ENCODE measurements around the gene TRPM3.

Gene TRPM3

GRCh38 chr9:71112866-71113265 is 8.6 kb downstream of the TRPM3 start:
- TF ChIP-seq TCF4 (CRISPR knock-in tag; IDR thresholded peaks at IDR 0.05; ENCODE audit: borderline replicate concordance) (no peak), OSR1 (CRISPR knock-in tag; IDR thresholded peaks at IDR 0.05) (no peak), TSHZ2 (CRISPR knock-in tag; IDR thresholded peaks at IDR 0.05) (no peak), POU6F1 (CRISPR knock-in tag; IDR thresholded peaks at IDR 0.05; ENCODE audit: borderline replicate concordance, low read depth) (no peak), TOX (CRISPR knock-in tag; IDR thresholded peaks at IDR 0.05; ENCODE audit: borderline replicate concordance) (no peak), CSDC2 (CRISPR knock-in tag; IDR thresholded peaks at IDR 0.05) (no peak), ESRRG (CRISPR knock-in tag; IDR thresholded peaks at IDR 0.05) (no peak), ARNTL (CRISPR knock-in tag; IDR thresholded peaks at IDR 0.05; ENCODE audit: borderline replicate concordance, low read depth) (no peak), ZFP3 (CRISPR knock-in tag; IDR thresholded peaks at IDR 0.05) (no peak), PATZ1 (CRISPR knock-in tag; IDR thresholded peaks at IDR 0.05; ENCODE audit: borderline replicate concordance) (no peak), ZC3H10 (CRISPR knock-in tag; IDR thresholded peaks at IDR 0.05) (no peak), ZNF70 (CRISPR knock-in tag; IDR thresholded peaks at IDR 0.05) (no peak), RARB (CRISPR knock-in tag; IDR thresholded peaks at IDR 0.05) (no peak), ISL1 (CRISPR knock-in tag; IDR thresholded peaks at IDR 0.05) (no peak), GLIS3 (CRISPR knock-in tag; IDR thresholded peaks at IDR 0.05) (no peak), ZNF565 (CRISPR knock-in tag; conservative IDR thresholded peaks at IDR 0.05; ENCODE audit: low read depth) (no peak), BACH2 (CRISPR knock-in tag; IDR thresholded peaks at IDR 0.05; ENCODE audit: borderline replicate concordance) (no peak)
- ATAC-seq, result no peak

GRCh38 chr9:71108937-71109336 is 12.5 kb downstream of the TRPM3 start:
- no peak for ATAC-seq
- TF ChIP-seq GLIS3 (CRISPR knock-in tag; IDR thresholded peaks at IDR 0.05), result no peak

- TF ChIP-seq PPARA (CRISPR knock-in tag; IDR thresholded peaks at IDR 0.05; ENCODE audit: borderline replicate concordance) (no peak), GLIS3 (CRISPR knock-in tag; IDR thresholded peaks at IDR 0.05) (no peak), ARNTL (CRISPR knock-in tag; IDR thresholded peaks at IDR 0.05; ENCODE audit: borderline replicate concordance, low read depth) (no peak)
- no peak for ATAC-seq
Observed at GRCh38 chr9:71106992-71107391, 14.4 kb downstream of the TRPM3 start.

GRCh38 chr9:71105192-71105591 is 16.2 kb downstream of the TRPM3 start:
- no peak for ATAC-seq
- TF ChIP-seq ZFP3 (CRISPR knock-in tag; IDR thresholded peaks at IDR 0.05), result no peak
- TF ChIP-seq POU6F1 (CRISPR knock-in tag; IDR thresholded peaks at IDR 0.05; ENCODE audit: borderline replicate concordance, low read depth), result no peak
- no peak for TF ChIP-seq ZNF70 (CRISPR knock-in tag; IDR thresholded peaks at IDR 0.05)
- no peak for TF ChIP-seq ZNF8 (CRISPR knock-in tag; IDR thresholded peaks at IDR 0.05)
- no peak for TF ChIP-seq ISL1 (CRISPR knock-in tag; IDR thresholded peaks at IDR 0.05)
- TF ChIP-seq ARNTL (CRISPR knock-in tag; IDR thresholded peaks at IDR 0.05; ENCODE audit: borderline replicate concordance, low read depth), result no peak
- TF ChIP-seq CSDC2 (CRISPR knock-in tag; IDR thresholded peaks at IDR 0.05), result no peak
- TF ChIP-seq TOX (CRISPR knock-in tag; IDR thresholded peaks at IDR 0.05; ENCODE audit: borderline replicate concordance), result no peak
- TF ChIP-seq ESRRG (CRISPR knock-in tag; IDR thresholded peaks at IDR 0.05), result no peak
- no peak for TF ChIP-seq CREB5 (CRISPR knock-in tag; IDR thresholded peaks at IDR 0.05; ENCODE audit: low read depth)
- TF ChIP-seq BACH2 (CRISPR knock-in tag; IDR thresholded peaks at IDR 0.05; ENCODE audit: borderline replicate concordance), result no peak

All from SK-N-SH treated with all-trans-retinoic acid at 6 μM for 48 hours (cell line).